ENCODE results near the gene LRRN2. TPM values are rescaled to one million over a fixed set of nuclear protein-coding genes. Genes with fewer than 3 reads are reported as not detected.

LRRN2 gene
- total and polyA plus RNA-seq, 9 of the 15 experiments (the other 6 are each of a cell fraction or from before 2014, with no cell fraction given), result 0.05 TPM; not detected in 8

DNA sequence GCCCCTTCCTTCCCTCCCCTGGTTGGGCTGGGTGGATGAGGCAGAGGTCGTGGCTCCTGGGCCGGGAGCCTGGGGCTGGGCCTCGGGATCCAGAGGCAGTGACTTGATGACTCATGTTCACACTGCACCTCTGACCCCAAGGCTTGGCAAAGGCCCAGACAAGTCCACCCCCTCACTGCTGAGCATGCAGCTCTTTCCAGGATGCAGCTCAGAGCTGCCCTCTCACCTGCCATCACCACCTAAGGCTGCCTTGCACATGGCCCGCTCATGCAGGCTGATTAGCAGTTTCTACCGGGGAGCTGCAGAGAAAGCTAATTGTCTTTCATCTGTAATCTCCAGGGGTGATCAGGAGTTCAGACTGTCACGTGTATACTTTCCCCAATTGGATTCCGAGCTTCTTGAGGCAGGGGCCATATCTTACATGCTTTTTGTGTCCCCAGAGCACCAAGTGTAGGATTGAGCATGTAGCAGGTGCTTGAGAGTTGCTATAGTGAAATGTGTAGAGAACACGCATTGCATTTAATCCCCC, 62.1 kb downstream of the LRRN2 start (continued):
- TF ChIP-seq, protein P1, sequence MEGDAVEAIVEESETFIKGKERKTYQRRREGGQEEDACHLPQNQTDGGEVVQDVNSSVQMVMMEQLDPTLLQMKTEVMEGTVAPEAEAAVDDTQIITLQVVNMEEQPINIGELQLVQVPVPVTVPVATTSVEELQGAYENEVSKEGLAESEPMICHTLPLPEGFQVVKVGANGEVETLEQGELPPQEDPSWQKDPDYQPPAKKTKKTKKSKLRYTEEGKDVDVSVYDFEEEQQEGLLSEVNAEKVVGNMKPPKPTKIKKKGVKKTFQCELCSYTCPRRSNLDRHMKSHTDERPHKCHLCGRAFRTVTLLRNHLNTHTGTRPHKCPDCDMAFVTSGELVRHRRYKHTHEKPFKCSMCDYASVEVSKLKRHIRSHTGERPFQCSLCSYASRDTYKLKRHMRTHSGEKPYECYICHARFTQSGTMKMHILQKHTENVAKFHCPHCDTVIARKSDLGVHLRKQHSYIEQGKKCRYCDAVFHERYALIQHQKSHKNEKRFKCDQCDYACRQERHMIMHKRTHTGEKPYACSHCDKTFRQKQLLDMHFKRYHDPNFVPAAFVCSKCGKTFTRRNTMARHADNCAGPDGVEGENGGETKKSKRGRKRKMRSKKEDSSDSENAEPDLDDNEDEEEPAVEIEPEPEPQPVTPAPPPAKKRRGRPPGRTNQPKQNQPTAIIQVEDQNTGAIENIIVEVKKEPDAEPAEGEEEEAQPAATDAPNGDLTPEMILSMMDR (IDR thresholded peaks at IDR 0.05 in 2 of 3, conservative IDR thresholded peaks at IDR 0.05 in 1 of 3; ENCODE audit: insufficient read depth in 2 of 3, low read depth in 1 of 3, low read length in 3 of 3), result no peak
- TF ChIP-seq ZBED1 (IDR thresholded peaks at IDR 0.05), result no peak
- TF ChIP-seq, protein P2, sequence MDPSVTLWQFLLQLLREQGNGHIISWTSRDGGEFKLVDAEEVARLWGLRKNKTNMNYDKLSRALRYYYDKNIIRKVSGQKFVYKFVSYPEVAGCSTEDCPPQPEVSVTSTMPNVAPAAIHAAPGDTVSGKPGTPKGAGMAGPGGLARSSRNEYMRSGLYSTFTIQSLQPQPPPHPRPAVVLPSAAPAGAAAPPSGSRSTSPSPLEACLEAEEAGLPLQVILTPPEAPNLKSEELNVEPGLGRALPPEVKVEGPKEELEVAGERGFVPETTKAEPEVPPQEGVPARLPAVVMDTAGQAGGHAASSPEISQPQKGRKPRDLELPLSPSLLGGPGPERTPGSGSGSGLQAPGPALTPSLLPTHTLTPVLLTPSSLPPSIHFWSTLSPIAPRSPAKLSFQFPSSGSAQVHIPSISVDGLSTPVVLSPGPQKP (CRISPR knock-in tag; IDR thresholded peaks at IDR 0.05), result no peak
- TF ChIP-seq HOXB6 (CRISPR knock-in tag; IDR thresholded peaks at IDR 0.05; ENCODE audit: borderline replicate concordance), result no peak
- TF ChIP-seq ZNF695 (CRISPR knock-in tag; IDR thresholded peaks at IDR 0.05), result no peak
- no peak for TF ChIP-seq HNRNPK (IDR thresholded peaks at IDR 0.05; ENCODE audit: low read depth, low read length, poor library complexity, severe bottlenecking)
- TF ChIP-seq, protein P3, sequence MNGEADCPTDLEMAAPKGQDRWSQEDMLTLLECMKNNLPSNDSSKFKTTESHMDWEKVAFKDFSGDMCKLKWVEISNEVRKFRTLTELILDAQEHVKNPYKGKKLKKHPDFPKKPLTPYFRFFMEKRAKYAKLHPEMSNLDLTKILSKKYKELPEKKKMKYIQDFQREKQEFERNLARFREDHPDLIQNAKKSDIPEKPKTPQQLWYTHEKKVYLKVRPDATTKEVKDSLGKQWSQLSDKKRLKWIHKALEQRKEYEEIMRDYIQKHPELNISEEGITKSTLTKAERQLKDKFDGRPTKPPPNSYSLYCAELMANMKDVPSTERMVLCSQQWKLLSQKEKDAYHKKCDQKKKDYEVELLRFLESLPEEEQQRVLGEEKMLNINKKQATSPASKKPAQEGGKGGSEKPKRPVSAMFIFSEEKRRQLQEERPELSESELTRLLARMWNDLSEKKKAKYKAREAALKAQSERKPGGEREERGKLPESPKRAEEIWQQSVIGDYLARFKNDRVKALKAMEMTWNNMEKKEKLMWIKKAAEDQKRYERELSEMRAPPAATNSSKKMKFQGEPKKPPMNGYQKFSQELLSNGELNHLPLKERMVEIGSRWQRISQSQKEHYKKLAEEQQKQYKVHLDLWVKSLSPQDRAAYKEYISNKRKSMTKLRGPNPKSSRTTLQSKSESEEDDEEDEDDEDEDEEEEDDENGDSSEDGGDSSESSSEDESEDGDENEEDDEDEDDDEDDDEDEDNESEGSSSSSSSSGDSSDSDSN (IDR thresholded peaks at IDR 0.05; ENCODE audit: borderline replicate concordance in 1 of 2, low read depth in 2 of 2, low read length in 2 of 2), result peak in 1 of 2 experiments; percentile 92; a peak in 3 of 4 replicates
- TF ChIP-seq PPARD (CRISPR knock-in tag; IDR thresholded peaks at IDR 0.05), result no peak
- TF ChIP-seq SMARCE1 (IDR thresholded peaks at IDR 0.05), result peak; percentile 82
- no peak for TF ChIP-seq MYBL2 (IDR thresholded peaks at IDR 0.05; ENCODE audit: low read depth)
- no peak for TF ChIP-seq MYBL2 (CRISPR knock-in tag; IDR thresholded peaks at IDR 0.05; ENCODE audit: borderline replicate concordance)
- no peak for TF ChIP-seq MCM2 (IDR thresholded peaks at IDR 0.05; ENCODE audit: low read depth)
- no peak for TF ChIP-seq SMARCB1 (IDR thresholded peaks at IDR 0.05; ENCODE audit: insufficient read length, low read depth)
- TF ChIP-seq, protein P4, sequence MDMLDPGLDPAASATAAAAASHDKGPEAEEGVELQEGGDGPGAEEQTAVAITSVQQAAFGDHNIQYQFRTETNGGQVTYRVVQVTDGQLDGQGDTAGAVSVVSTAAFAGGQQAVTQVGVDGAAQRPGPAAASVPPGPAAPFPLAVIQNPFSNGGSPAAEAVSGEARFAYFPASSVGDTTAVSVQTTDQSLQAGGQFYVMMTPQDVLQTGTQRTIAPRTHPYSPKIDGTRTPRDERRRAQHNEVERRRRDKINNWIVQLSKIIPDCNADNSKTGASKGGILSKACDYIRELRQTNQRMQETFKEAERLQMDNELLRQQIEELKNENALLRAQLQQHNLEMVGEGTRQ (CRISPR knock-in tag; IDR thresholded peaks at IDR 0.05), result peak; percentile 20; the same call in 1 of the 2 replicates
- TF ChIP-seq, protein P5, sequence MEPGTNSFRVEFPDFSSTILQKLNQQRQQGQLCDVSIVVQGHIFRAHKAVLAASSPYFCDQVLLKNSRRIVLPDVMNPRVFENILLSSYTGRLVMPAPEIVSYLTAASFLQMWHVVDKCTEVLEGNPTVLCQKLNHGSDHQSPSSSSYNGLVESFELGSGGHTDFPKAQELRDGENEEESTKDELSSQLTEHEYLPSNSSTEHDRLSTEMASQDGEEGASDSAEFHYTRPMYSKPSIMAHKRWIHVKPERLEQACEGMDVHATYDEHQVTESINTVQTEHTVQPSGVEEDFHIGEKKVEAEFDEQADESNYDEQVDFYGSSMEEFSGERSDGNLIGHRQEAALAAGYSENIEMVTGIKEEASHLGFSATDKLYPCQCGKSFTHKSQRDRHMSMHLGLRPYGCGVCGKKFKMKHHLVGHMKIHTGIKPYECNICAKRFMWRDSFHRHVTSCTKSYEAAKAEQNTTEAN (CRISPR knock-in tag; IDR thresholded peaks at IDR 0.05), result no peak
- 0 out of 2 replicates have a peak, but pooled peaks have one; percentile 13 for TF ChIP-seq ZNF263 (CRISPR knock-in tag; IDR thresholded peaks at IDR 0.05; ENCODE audit: borderline replicate concordance)
- no peak for TF ChIP-seq ZNF212 (CRISPR knock-in tag; IDR thresholded peaks at IDR 0.05)
- no peak for TF ChIP-seq GABPB2 (CRISPR knock-in tag; conservative IDR thresholded peaks at IDR 0.05)
- no peak for TF ChIP-seq KDM2B (CRISPR knock-in tag; IDR thresholded peaks at IDR 0.05)
- 0 out of 4 replicates have a peak, but pooled peaks of 1 of the 2 experiments have one; percentile 24 for TF ChIP-seq ARNT (IDR thresholded peaks at IDR 0.05)

Measured in K562 (cell line).